CD4-positive, alpha-beta T cell treated with Interleukin-6 at 100 ng/mL for 8 hours (primary cell): ENCODE data around the gene CEP68.
A peak's percentile ranks its signal among the peaks of the same experiment; 100 is the strongest.
"Not testable (repeated sequence)": the region's sequence is repeated elsewhere in the genome, so short reads cannot be mapped to it uniquely, and the experiment has no call there.

Source experiments
- DNase-seq: peaks from one replicate; pipeline ENCODE4 v3.0.0-alpha.2; 2020; ENCODE audit warnings: mixed read lengths, low spot score

Gene CEP68

GRCh38 chr2:65056215-65057053, at the start of gene CEP68:
CEP68 (plus strand) TSS chr2:65056416; CDS start chr2:65069445, 13,029 bp downstream.
- DNase-seq: peak; percentile 96

DNA sequence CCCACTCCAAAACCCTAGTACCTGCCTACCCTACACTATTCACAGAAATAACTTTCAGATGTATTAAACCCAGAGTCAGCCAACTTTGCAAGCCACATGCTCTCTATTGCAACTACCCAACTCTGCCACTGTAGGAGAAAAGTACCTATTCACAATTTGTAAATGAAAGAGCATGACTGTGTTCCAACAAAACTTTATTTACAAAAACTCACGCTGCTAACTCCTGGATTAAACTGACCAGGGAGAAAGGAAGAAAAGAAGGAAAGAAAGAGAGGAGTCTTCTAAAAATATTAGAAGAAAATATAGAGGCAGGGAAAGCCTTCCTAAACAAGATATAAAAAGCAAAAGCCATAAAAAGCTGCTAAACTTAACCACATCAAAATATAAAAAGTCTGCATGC, 42.4 kb upstream of the CEP68 start:
- no peak for DNase-seq

GRCh38 chr2:65015731-65016130, 40.5 kb upstream of the CEP68 start:
- DNase-seq: no peak

- no peak for DNase-seq
Measured at GRCh38 chr2:65016789-65017188, 39.4 kb upstream of the CEP68 start.

DNA sequence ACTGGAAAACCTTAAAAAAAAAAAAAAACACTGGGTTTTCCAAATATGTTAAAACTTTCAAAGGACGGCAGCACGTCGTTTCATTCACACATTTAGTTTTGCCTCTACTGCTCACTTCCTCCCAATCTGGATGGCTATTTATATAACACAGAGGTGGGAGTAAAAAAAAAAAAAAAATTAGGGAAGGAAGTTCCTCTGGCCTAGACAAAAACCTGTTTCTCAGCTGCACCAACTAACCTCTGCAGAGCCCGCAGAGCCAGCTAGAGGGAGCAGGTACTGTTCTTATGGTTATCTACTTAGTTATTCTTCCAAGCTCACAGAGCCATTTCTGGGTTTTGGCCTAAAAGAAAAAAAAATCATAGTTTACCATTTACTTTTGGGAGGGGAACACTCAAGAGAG, 38.9 kb upstream of the CEP68 start:
- no peak for DNase-seq

DNA sequence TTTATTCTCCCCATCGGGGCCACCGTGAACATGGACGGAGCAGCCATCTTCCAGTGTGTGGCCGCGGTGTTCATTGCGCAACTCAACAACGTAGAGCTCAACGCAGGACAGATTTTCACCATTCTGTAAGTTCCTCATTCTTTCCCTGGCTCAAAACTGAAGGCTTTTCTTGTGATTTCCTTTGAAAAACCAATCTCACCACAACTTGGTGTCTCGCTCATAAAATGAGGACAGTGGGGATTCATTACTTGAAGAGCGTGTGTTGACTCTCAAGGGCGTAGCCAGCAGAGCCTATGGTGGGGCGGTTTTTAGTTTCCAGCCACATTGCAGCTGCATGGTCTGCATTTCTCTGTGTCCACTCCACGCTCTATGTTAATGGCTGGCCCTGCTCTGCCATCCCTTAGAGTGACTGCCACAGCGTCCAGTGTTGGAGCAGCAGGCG, 38.1 kb upstream of the CEP68 start:
- DNase-seq: no peak

DNA sequence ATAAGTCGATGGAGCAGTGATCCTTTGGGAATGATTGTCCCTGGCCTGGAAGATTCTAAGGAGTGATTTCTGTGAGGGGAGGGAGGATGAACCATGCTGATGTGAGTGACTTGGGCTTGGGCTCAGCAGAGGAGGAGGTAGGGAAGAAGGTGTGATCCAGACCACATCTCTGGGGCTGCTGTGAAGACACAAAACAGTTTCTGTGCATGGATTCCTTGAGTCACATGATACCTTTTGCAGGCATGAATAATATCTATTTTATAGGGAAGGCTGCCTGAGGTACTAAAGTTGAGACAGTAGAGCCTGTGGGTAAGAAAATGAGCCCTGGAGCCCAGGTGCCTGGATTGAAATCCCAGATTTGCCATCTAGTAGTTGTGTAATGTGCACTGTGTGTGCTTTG, 37.2 kb upstream of the CEP68 start:
- DNase-seq: no peak

GRCh38 chr2:65019675-65020195, 36.5 kb upstream of the CEP68 start:
- DNase-seq: no peak

DNA sequence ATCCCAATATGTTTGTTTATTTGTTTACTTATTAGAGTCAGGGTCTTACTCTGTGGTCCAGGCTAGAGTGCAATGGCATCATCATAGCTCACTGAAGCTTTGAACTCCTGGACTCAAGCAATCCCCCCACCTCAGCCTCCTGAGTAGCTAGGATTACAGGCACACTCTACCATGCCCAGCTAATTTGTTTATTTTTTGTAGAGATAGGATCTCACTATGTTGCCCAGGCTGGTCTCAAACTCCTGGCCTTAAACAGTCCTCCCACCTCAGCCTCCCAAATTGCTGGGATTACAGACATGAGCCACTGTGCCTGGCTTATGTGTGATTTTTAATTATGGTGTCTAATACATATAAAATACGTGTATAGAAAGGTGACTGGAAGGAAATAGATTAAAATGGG, 36.0 kb upstream of the CEP68 start:
- DNase-seq: not testable (repeated sequence)

- DNase-seq: no peak
Measured at GRCh38 chr2:65020943-65021528, 35.2 kb upstream of the CEP68 start.

GRCh38 chr2:65021709-65022108, 34.5 kb upstream of the CEP68 start:
- DNase-seq: no peak

DNA sequence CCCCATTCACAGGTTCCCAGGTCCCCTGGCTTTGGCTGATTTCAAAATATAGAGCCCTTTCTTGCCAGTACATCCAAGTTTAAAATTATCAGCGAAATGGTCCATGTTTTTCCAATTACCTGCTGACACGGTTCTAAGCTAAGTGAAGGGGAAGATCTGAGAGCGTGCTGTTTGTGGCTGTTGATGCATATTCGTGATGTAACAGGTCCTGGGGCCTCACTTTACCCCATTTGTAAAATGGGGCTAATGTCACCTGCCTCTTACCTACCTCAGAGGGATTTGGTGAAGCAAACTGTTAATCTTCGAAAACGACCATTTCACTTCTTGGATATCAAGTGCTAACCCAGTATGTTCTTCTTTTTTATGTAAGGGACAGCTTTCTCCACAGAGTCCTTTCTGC, 34.0 kb upstream of the CEP68 start:
- DNase-seq: no peak

- DNase-seq: no peak
Measured at GRCh38 chr2:65023742-65024141, 32.5 kb upstream of the CEP68 start.

DNA sequence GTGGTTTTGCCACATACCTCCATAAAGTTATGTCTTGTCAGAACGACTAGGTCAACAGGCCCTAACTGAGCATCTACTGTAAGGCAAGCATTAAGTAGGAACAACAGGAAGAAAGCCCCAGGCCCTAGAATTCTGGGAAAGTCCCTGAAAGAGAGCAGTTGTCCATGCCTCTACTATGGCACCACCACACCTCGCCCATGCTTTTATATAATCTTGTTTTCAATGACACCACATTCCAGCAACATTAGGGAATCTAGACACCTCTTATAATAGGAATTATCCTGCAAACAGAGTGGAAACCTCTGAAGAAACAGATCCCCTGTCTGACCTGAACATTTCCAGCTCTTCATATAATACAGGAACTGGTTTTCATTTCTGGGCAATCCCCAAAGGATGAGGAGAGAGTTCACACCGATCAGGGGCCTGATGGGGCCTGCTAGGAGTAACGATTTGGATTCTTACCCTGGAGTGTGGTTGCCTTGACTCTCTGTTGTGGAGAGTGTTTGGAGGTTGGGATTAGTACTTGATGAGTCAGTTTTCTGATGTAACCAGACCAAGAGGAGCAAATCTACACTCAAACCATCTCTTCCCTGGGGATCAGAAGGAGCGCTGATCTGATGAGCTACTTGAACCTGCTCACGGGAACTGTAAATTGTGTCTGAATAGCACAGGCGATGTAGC, 31.9 kb upstream of the CEP68 start:
- no peak for DNase-seq

DNA sequence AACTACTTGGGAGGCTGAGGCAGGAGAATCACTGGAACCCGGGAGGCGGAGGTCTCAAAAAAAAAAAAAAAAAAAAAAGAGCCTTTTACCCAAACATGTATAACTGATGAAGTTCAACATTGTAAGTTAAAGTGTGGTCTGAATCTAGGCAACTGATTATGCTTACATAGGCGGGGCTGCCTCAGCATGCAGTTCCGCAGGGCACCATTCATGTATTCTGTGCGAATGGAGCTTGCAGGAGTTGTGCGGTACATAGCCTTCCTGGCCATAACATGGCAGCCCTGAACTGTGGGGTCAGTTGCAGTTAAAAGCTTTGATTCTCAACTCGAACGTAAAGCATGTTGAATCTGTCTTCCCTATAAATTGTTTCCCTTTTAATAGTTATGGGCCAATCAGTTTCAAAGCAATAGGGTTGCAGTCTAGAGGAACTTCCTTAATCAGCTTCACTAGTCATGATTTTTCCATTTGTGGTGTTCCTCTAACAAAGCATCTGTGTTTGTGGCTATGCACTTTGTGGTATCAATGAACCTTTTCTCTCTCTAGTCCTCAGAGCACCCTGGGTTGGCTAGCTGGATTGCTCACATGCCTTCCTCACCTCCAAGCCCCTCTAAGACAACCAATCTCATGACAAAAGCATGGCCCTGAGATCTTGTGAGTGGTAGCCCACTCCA, 30.6 kb upstream of the CEP68 start:
- no peak for DNase-seq

- no peak for DNase-seq
Measured at GRCh38 chr2:65026154-65026553, 30.1 kb upstream of the CEP68 start.

GRCh38 chr2:65026704-65027464, 29.3 kb upstream of the CEP68 start:
- no peak for DNase-seq

DNA sequence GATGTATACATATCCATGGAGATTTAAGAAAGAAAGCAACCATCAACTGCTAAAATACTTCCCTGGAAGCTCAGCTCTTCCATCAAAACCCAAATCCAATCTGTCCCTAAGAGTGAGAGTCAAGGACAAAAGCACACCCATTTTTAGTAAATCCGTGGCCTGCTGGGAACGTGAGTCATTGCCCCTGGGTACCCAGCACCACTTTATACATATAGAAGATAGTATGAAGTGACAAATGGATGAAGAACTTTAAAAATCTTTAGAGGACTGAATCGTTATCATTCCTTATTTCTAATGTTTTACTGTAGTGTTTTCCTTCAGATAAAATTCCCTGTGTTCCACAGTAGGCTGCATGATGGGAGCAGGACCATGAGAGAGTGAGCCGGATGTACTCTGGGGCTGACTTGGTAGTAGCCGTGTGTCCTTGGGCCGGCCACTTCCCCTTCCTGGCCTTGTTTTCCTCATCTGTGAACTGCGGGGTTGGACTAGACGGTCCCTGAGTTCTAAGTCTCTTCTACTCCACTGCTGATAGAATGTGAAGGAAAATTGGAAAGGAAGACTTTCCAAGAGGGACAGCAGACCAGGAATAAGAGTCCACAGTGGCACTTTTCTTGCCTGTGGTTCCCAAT, 28.5 kb upstream of the CEP68 start:
- DNase-seq: no peak

GRCh38 chr2:65030476-65031332, 25.5 kb upstream of the CEP68 start:
- no peak for DNase-seq
